SK-N-SH treated with all-trans-retinoic acid at 6 μM for 48 hours (cell line): Measurements from ENCODE around the gene MMEL1.

Experiments
- ATAC-seq: fragments of 200-7000 bp; cut with Tn5 transposase; 3 replicates; pipeline ENCODE4 v1.9.1; 2020; ENCODE audit warnings: mild to moderate bottlenecking, moderate library complexity
- ARNTL ChIP-seq: fragments of 450-650 bp; formaldehyde crosslinking; IDR thresholded peaks from 2 replicates; pipeline ENCODE4 v1.5.0; 2020; ENCODE audit warnings: low read depth, mild to moderate bottlenecking, moderate library complexity, borderline replicate concordance
- BACH2 ChIP-seq: fragments of 250-450 bp; sonication (Bioruptor Pico); IDR thresholded peaks from 2 replicates; pipeline ENCODE4 v1.9.0; 2021; ENCODE audit warnings: mild to moderate bottlenecking, borderline replicate concordance
- ESRRG ChIP-seq: fragments of 250-450 bp; sonication (Bioruptor Pico); IDR thresholded peaks from 2 replicates; pipeline ENCODE4 v1.6.1; 2021; ENCODE audit warnings: mild to moderate bottlenecking
- GLIS3 ChIP-seq: fragments of 250-450 bp; sonication (Bioruptor Pico); IDR thresholded peaks from 2 replicates; pipeline ENCODE4 v1.5.0; 2020; ENCODE audit warnings: mild to moderate bottlenecking, moderate library complexity
- ISL1 ChIP-seq: fragments of 250-450 bp; sonication (Bioruptor Pico); IDR thresholded peaks from 2 replicates; pipeline ENCODE4 v2.1.2; 2022; ENCODE audit warnings: mild to moderate bottlenecking, moderate library complexity
- OSR1 ChIP-seq: fragments of 250-450 bp; sonication (Bioruptor Pico); IDR thresholded peaks from 2 replicates; pipeline ENCODE4 v1.8.0; 2022; ENCODE audit warnings: moderate library complexity, mild to moderate bottlenecking, inconsistent platforms
- PPARA ChIP-seq: fragments of 250-450 bp; sonication (Bioruptor Pico); IDR thresholded peaks from 2 replicates; pipeline ENCODE4 v1.5.0; 2020; ENCODE audit warnings: mild to moderate bottlenecking, borderline replicate concordance
- RARB ChIP-seq: fragments of 250-450 bp; sonication (Bioruptor Pico); IDR thresholded peaks from 2 replicates; pipeline ENCODE4 v1.8.0; 2021; ENCODE audit warnings: mild to moderate bottlenecking, moderate library complexity
- SNAI2 ChIP-seq: fragments of 250-450 bp; sonication (Bioruptor Pico); IDR thresholded peaks from 2 replicates; pipeline ENCODE4 v1.5.0; 2020; ENCODE audit warnings: mild to moderate bottlenecking, moderate library complexity
- TCF4 ChIP-seq: fragments of 250-450 bp; sonication (Bioruptor Pico); IDR thresholded peaks from 2 replicates; pipeline ENCODE4 v1.8.0; 2021; ENCODE audit warnings: mild to moderate bottlenecking, moderate library complexity, borderline replicate concordance
- TOX ChIP-seq: fragments of 250-450 bp; sonication (Bioruptor Pico); IDR thresholded peaks from 2 replicates; pipeline ENCODE4 v1.8.0; 2021; ENCODE audit warnings: mild to moderate bottlenecking, moderate library complexity, borderline replicate concordance
- ZC3H10 ChIP-seq: fragments of 250-450 bp; sonication (Bioruptor Pico); IDR thresholded peaks from 2 replicates; pipeline ENCODE4 v1.5.1; 2021; ENCODE audit warnings: mild to moderate bottlenecking, moderate library complexity
- ZFP3 ChIP-seq: fragments of 250-450 bp; sonication (Bioruptor Pico); IDR thresholded peaks from 2 replicates; pipeline ENCODE4 v1.5.0; 2020; ENCODE audit warnings: mild to moderate bottlenecking, moderate library complexity
- ZFP30 ChIP-seq: fragments of 450-650 bp; formaldehyde crosslinking; IDR thresholded peaks from 2 replicates; pipeline ENCODE4 v1.5.0; 2022; ENCODE audit warnings: mild to moderate bottlenecking, moderate library complexity
- ZNF70 ChIP-seq: fragments of 450-650 bp; formaldehyde crosslinking; IDR thresholded peaks from 2 replicates; pipeline ENCODE4 v1.5.0; 2020; ENCODE audit warnings: mild to moderate bottlenecking, moderate library complexity
- ZNF8 ChIP-seq: fragments of 450-650 bp; formaldehyde crosslinking; IDR thresholded peaks from 2 replicates; pipeline ENCODE4 v1.5.0; 2020; ENCODE audit warnings: mild to moderate bottlenecking, moderate library complexity
- TF ChIP-seq, protein P1 (sequence below): fragments of 250-450 bp; sonication (Bioruptor Pico); IDR thresholded peaks from 2 replicates; pipeline ENCODE4 v1.8.0; 2021; ENCODE audit warnings: low read depth, mild to moderate bottlenecking, moderate library complexity, borderline replicate concordance
- TF ChIP-seq, protein P2 (sequence below): fragments of 250-450 bp; sonication (Bioruptor Pico); IDR thresholded peaks from 2 replicates; pipeline ENCODE4 v1.8.0; 2020; ENCODE audit warnings: mild to moderate bottlenecking, moderate library complexity, borderline replicate concordance
- TF ChIP-seq, protein P3 (sequence below): fragments of 250-450 bp; sonication (Bioruptor Pico); IDR thresholded peaks from 2 replicates; pipeline ENCODE4 v1.5.1; 2021; ENCODE audit warnings: mild to moderate bottlenecking, moderate library complexity
- TF ChIP-seq, protein P4 (sequence below): fragments of 250-450 bp; sonication (Bioruptor Pico); IDR thresholded peaks from 2 replicates; pipeline ENCODE4 v1.5.1; 2020; ENCODE audit warnings: low read depth, mild to moderate bottlenecking, moderate library complexity
- TF ChIP-seq, protein P5 (sequence below): fragments of 250-450 bp; sonication (Bioruptor Pico); IDR thresholded peaks from 2 replicates; pipeline ENCODE4 v1.5.0; 2020; ENCODE audit warnings: mild to moderate bottlenecking, moderate library complexity

The MMEL1 gene

DNA sequence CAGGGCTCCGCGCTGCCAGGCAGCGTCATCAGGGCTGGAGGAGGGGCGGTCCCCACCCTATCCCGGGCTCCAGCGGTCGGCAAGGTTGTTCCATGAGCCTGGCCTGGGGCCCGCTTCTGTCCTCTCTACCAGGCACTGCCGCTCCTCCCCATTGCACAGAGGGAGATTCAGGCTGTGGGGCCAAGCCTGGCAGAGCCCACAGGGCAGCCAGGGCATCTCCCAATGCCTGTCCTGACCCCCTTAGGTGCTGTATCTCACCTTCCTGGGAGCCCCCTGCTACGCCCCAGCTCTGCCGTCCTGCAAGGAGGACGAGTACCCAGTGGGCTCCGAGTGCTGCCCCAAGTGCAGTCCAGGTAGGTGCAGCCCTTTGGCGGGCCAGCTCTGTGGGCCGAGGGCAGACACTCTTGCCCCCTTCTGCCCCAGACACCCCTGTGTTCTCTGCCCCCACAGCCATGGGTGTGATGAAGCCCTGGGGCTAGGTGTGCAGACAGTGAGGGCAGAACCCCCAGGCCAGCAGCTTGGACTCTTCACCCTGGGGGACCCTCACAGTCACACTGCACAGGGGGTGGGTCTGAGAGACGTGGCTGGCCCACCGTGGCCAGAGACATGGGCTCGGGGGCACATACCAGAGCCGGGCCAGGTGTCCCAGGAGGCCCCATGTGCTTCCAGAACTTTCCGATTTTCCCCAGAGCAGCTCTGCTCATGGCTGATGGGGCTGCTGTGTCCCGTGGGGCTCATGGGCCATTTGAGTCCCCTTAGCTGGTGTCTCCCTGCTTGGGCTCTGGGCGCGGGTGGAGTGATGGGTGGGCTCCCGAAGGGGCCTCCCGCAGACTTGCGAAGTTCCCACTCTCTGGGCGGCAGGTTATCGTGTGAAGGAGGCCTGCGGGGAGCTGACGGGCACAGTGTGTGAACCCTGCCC, 75.1 kb downstream of the MMEL1 start (continued):
- TF ChIP-seq, protein P1, sequence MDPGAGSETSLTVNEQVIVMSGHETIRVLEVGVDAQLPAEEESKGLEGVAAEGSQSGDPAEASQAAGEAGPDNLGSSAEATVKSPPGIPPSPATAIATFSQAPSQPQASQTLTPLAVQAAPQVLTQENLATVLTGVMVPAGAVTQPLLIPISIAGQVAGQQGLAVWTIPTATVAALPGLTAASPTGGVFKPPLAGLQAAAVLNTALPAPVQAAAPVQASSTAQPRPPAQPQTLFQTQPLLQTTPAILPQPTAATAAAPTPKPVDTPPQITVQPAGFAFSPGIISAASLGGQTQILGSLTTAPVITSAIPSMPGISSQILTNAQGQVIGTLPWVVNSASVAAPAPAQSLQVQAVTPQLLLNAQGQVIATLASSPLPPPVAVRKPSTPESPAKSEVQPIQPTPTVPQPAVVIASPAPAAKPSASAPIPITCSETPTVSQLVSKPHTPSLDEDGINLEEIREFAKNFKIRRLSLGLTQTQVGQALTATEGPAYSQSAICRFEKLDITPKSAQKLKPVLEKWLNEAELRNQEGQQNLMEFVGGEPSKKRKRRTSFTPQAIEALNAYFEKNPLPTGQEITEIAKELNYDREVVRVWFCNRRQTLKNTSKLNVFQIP (CRISPR knock-in tag), result no peak
- no peak for TF ChIP-seq PPARA (CRISPR knock-in tag)
- no peak for TF ChIP-seq ESRRG
- TF ChIP-seq TCF4 (CRISPR knock-in tag), result no peak

DNA sequence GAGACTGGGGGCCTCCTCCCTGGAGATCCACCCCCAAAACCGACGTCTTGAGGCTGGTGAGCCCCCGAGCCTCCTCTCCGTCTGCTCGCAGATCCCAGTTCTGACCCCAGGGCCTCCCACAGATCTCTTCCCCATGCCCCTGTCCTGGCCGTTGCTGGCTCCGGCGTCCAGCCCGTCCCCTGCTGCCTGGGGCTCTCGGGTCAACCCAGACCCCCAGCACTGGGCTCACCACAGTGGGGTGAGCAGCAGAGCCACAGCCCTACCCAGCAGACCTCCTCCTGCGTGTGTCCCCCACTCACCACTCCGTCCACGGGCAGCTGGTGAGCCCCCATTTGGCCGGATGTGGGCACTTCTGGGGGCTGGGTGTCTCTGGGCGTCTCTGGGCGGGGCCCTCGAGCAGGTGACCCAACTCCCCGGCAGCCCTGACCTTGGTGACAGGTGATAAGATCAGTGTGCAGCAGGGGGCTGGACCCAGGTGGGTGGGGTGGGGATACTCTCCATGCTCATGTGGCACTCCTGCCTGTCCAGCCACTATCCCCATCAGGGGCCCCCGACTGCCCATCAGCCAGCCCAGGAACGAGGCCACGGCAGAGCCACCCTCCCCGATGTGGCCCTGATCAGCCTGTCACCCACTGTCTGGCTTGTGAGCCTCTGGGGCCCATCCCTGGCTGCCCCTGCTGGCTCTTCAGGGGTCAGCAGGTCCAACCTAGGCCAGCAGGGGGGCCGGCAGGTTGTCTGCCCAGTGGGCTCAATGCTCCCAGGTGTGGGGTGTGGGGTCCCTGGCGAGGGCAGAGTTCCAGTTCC, 75.9 kb downstream of the MMEL1 start:
- no peak for ATAC-seq
- TF ChIP-seq ARNTL (CRISPR knock-in tag), result no peak
- no peak for TF ChIP-seq OSR1 (CRISPR knock-in tag)
- TF ChIP-seq GLIS3, result no peak
- no peak for TF ChIP-seq ZNF8 (CRISPR knock-in tag)
- TF ChIP-seq BACH2 (CRISPR knock-in tag), result no peak
- TF ChIP-seq PPARA (CRISPR knock-in tag), result no peak
- TF ChIP-seq ZFP3 (CRISPR knock-in tag), result no peak
- TF ChIP-seq, protein P2, sequence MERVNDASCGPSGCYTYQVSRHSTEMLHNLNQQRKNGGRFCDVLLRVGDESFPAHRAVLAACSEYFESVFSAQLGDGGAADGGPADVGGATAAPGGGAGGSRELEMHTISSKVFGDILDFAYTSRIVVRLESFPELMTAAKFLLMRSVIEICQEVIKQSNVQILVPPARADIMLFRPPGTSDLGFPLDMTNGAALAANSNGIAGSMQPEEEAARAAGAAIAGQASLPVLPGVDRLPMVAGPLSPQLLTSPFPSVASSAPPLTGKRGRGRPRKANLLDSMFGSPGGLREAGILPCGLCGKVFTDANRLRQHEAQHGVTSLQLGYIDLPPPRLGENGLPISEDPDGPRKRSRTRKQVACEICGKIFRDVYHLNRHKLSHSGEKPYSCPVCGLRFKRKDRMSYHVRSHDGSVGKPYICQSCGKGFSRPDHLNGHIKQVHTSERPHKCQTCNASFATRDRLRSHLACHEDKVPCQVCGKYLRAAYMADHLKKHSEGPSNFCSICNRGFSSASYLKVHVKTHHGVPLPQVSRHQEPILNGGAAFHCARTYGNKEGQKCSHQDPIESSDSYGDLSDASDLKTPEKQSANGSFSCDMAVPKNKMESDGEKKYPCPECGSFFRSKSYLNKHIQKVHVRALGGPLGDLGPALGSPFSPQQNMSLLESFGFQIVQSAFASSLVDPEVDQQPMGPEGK (CRISPR knock-in tag), result no peak
- TF ChIP-seq, protein P3, sequence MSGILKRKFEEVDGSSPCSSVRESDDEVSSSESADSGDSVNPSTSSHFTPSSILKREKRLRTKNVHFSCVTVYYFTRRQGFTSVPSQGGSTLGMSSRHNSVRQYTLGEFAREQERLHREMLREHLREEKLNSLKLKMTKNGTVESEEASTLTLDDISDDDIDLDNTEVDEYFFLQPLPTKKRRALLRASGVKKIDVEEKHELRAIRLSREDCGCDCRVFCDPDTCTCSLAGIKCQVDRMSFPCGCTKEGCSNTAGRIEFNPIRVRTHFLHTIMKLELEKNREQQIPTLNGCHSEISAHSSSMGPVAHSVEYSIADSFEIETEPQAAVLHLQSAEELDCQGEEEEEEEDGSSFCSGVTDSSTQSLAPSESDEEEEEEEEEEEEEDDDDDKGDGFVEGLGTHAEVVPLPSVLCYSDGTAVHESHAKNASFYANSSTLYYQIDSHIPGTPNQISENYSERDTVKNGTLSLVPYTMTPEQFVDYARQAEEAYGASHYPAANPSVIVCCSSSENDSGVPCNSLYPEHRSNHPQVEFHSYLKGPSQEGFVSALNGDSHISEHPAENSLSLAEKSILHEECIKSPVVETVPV (CRISPR knock-in tag), result no peak
- no peak for TF ChIP-seq ISL1 (CRISPR knock-in tag)
- no peak for TF ChIP-seq SNAI2 (CRISPR knock-in tag)
- TF ChIP-seq, protein P1 (CRISPR knock-in tag), result no peak
- TF ChIP-seq, protein P4, sequence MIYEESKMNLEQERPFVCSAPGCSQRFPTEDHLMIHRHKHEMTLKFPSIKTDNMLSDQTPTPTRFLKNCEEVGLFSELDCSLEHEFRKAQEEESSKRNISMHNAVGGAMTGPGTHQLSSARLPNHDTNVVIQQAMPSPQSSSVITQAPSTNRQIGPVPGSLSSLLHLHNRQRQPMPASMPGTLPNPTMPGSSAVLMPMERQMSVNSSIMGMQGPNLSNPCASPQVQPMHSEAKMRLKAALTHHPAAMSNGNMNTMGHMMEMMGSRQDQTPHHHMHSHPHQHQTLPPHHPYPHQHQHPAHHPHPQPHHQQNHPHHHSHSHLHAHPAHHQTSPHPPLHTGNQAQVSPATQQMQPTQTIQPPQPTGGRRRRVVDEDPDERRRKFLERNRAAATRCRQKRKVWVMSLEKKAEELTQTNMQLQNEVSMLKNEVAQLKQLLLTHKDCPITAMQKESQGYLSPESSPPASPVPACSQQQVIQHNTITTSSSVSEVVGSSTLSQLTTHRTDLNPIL (CRISPR knock-in tag), result no peak
- no peak for TF ChIP-seq ZFP30

DNA sequence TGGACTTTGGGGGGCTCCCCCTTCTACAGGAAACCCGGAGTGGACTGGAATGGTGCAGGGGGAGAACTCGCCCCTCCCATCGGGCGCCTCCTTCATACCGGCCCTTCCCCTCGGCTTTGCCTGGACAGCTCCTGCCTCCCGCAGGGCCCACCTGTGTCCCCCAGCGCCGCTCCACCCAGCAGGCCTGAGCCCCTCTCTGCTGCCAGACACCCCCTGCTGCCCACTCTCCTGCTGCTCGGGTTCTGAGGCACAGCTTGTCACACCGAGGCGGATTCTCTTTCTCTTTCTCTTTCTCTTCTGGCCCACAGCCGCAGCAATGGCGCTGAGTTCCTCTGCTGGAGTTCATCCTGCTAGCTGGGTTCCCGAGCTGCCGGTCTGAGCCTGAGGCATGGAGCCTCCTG, 76.5 kb downstream of the MMEL1 start, which contains the start of gene TNFRSF14:
Gene TNFRSF14, plus strand, starts transcription at position 95 of the 401 bp plus-strand sequence. Its CDS starts 294 bp downstream, at position 389.
- ATAC-seq, result peak; percentile 10; the same call in 1 of the 3 replicates
- TF ChIP-seq ZNF8 (CRISPR knock-in tag) (no peak), ZC3H10 (CRISPR knock-in tag) (no peak), RARB (CRISPR knock-in tag) (no peak), PPARA (CRISPR knock-in tag) (no peak), ISL1 (CRISPR knock-in tag) (no peak), BACH2 (CRISPR knock-in tag) (no peak), TOX (CRISPR knock-in tag) (no peak), ZNF70 (no peak), ESRRG (no peak)
- TF ChIP-seq, protein P5, sequence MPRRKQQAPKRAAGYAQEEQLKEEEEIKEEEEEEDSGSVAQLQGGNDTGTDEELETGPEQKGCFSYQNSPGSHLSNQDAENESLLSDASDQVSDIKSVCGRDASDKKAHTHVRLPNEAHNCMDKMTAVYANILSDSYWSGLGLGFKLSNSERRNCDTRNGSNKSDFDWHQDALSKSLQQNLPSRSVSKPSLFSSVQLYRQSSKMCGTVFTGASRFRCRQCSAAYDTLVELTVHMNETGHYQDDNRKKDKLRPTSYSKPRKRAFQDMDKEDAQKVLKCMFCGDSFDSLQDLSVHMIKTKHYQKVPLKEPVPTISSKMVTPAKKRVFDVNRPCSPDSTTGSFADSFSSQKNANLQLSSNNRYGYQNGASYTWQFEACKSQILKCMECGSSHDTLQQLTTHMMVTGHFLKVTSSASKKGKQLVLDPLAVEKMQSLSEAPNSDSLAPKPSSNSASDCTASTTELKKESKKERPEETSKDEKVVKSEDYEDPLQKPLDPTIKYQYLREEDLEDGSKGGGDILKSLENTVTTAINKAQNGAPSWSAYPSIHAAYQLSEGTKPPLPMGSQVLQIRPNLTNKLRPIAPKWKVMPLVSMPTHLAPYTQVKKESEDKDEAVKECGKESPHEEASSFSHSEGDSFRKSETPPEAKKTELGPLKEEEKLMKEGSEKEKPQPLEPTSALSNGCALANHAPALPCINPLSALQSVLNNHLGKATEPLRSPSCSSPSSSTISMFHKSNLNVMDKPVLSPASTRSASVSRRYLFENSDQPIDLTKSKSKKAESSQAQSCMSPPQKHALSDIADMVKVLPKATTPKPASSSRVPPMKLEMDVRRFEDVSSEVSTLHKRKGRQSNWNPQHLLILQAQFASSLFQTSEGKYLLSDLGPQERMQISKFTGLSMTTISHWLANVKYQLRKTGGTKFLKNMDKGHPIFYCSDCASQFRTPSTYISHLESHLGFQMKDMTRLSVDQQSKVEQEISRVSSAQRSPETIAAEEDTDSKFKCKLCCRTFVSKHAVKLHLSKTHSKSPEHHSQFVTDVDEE (CRISPR knock-in tag), result no peak
- TF ChIP-seq, protein P2 (CRISPR knock-in tag), result no peak
